Measurements from ENCODE around the gene MEAF6. TPM values are rescaled to one million over a fixed set of nuclear protein-coding genes. Genes with fewer than 3 reads are reported as not detected.

MEAF6 gene
- total RNA-seq, 1 experiment from 2014 or later = 72.0 TPM

DNA sequence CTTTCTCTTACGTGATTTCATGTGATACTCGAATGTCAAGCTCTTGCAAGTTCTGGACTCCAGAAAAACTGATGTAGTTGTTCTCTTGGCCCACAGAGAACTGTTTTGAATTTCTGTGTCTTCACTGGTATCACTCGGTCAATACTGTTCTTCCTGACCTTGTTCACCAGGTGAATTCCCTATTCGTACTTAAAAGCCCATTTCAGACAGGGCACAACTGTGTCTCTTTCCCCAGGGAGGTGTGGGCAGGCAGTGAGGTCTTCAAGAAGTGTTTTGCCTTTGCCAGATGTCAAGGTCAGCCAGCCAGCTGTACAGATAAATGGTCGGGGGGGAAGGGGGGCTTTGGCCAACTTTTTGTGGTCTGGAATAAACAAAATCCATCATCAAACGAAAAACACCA is 67.7 kb downstream of the MEAF6 start:
- TF ChIP-seq CTCF (IDR thresholded peaks at IDR 0.05; ENCODE audit: unreplicated experiment) = no peak
- intact Hi-C loops (cut with micrococcal nuclease) = no loop called here
- CTCF ChIA-PET = interaction anchor here (0.7 to 1.0 kb wide), 2 partner anchors 11 to 12 kb away, joined by 3 to 4 read pairs; no protein-coding TSS in a partner anchor
- H3K4me3 Mint-ChIP-seq (ENCODE audit: unreplicated experiment) = no peak overlapping the region
- no peaks in the 10 kb centered on the region for H3K9me3 Mint-ChIP-seq (ENCODE audit: unreplicated experiment)
- peaks cover 6% of the 10 kb centered on the region for H3K36me3 Mint-ChIP-seq (ENCODE audit: insufficient read depth, unreplicated experiment)
- peaks cover 5% of the 10 kb centered on the region for H3K4me1 Mint-ChIP-seq (ENCODE audit: insufficient read depth, unreplicated experiment)
- BruUV-seq (replicated peaks) = no TSS peak
- H3K27me3 Mint-ChIP-seq (ENCODE audit: insufficient read depth, unreplicated experiment) = peaks cover 17% of the 10 kb centered on the region
- H3K27ac Mint-ChIP-seq (ENCODE audit: low read depth, unreplicated experiment) = no peak overlapping the region
- no peak for DNase-seq (ENCODE audit: unreplicated experiment)
- POLR2A ChIA-PET = interaction anchor here (0.6 kb wide), 1 partner anchor 39 kb away, joined by 3 read pairs; no protein-coding TSS in a partner anchor

DNA sequence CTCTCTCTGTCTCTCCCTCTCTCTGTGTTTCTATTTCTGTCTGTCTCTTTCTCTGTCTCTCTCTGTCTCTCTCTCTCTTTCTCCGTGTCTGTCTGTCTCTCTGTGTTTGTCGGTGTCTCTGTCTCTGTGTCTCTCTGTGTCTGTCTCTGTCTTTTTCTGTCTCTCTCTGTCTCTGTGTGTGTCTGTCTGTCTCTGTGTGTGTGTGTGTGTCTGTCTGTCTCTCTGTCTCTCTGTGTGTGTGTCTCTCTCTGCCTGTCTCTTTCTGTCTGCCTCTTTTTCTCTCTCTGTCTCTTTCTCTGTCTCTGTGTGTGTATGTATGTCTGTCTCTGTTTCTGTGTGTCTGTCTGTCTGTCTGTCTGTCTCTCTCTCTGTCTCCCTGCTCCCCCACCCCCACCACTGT is 71.9 kb downstream of the MEAF6 start:
- Mint-ChIP-seq H3K4me3 (ENCODE audit: unreplicated experiment) (no peak overlapping the region), H3K27ac (ENCODE audit: low read depth, unreplicated experiment) (no peak overlapping the region), H3K9me3 (ENCODE audit: unreplicated experiment) (no peaks in the 10 kb centered on the region), H3K4me1 (ENCODE audit: insufficient read depth, unreplicated experiment) (peaks cover 4% of the 10 kb centered on the region), H3K27me3 (ENCODE audit: insufficient read depth, unreplicated experiment) (peaks cover 27% of the 10 kb centered on the region), H3K36me3 (ENCODE audit: insufficient read depth, unreplicated experiment) (peaks cover 6% of the 10 kb centered on the region)
- ChIA-PET POLR2A (no interaction called here), CTCF (no interaction called here)
- DNase-seq (ENCODE audit: unreplicated experiment) = no peak
- TF ChIP-seq CTCF (IDR thresholded peaks at IDR 0.05; ENCODE audit: unreplicated experiment) = no peak
- intact Hi-C loops (cut with micrococcal nuclease) = no loop called here
- no TSS peak for BruUV-seq (replicated peaks)

Small RNA genes within 50 kb of the gene (microRNA-seq; reads per million reads assigned to microRNA genes)
- gene MIR5581 (3.2 reads per million, percentile 23 among the genes with 10 or more reads in this experiment), gene MIR6732 (2.5 reads per million, percentile 19 among the genes with 10 or more reads in this experiment)

Other genes starting within 250 kb of the MEAF6 start
- 37.2 and 51.4 TPM in 2 replicates for gene ZC3H12A, start 40.2 kb downstream of the MEAF6 start, total RNA-seq (2022)
- 26.4 and 32.0 TPM in 2 replicates for gene SNIP1, start 39.5 kb upstream of the MEAF6 start, total RNA-seq (2022)
- not detected in 2 replicates for gene DNALI1, start 42.2 kb upstream of the MEAF6 start, total RNA-seq (2022)
- 103 and 133 TPM in 2 replicates for gene GNL2, start 81.2 kb upstream of the MEAF6 start, total RNA-seq (2022)
- gene RSPO1, start 120.1 kb upstream of the MEAF6 start, total RNA-seq (2022) = not detected in 2 replicates
- gene CDCA8, start 177.8 kb upstream of the MEAF6 start, total RNA-seq (2022) = 17.3 and 21.8 TPM in 2 replicates